Left ventricle myocardium inferior (tissue), 1 donor: ENCODE measurements around the gene IL25. TPM values are rescaled to one million over a fixed set of nuclear protein-coding genes. Genes with fewer than 3 reads are reported as not detected.
A peak's percentile ranks its signal among the peaks of the same experiment; 100 is the strongest.

ENCODE experiments used
- DNase-seq: peaks from one replicate; pipeline ENCODE4 v3.0.0-alpha.2; 2020
- H3K27ac ChIP-seq: fragments of 200-600 bp; replicated peaks from 2 replicates; pipeline ENCODE4 v1.8.0; 2021
- H3K27me3 ChIP-seq: fragments of 200-600 bp; 2 replicates; pipeline ENCODE4 v1.8.0; 2021; ENCODE audit warnings: low read depth
- H3K36me3 ChIP-seq: fragments of 200-600 bp; 2 replicates; pipeline ENCODE4 v1.8.0; 2021
- H3K4me1 ChIP-seq: fragments of 200-600 bp; 2 replicates; pipeline ENCODE4 v1.8.0; 2021
- H3K4me3 ChIP-seq: fragments of 200-600 bp; 2 replicates; pipeline ENCODE4 v1.8.0; 2021; ENCODE audit warnings: mild to moderate bottlenecking, moderate library complexity
- H3K9me3 ChIP-seq: fragments of 200-600 bp; replicated peaks from 2 replicates; pipeline ENCODE4 v1.8.0; 2021
- CTCF ChIP-seq: fragments of 200-600 bp; IDR thresholded peaks from 2 replicates; pipeline ENCODE4 v1.8.0; 2021; ENCODE audit warnings: antibody characterized with exemption, mild to moderate bottlenecking, borderline replicate concordance
- intact Hi-C: fragments of 100-400 bp; cut with micrococcal nuclease; formaldehyde crosslinking; loops from one replicate; pipeline ENCODE4 v1.11.0; 2022
- total RNA-seq: library from RNA; stranded (reverse); fragmentation: NEBNext Ultra II Directional; extraction: Animal tissue kit (Norgen Biotek cat#: 25700); gene quantifications from one replicate; pipeline ENCODE4 v1.2.1, GENCODE V29; 2021
- donor health status: DM: no; HTN: yes; CAD: no; lungs with severe emphysema.

Gene IL25
- total RNA-seq, 1 donor from 2014 or later: not detected

- Histone ChIP-seq H3K27ac (no peak overlapping the region), H3K36me3 (no peaks in the 10 kb centered on the region), H3K4me1 (peaks cover 30% of the 10 kb centered on the region), H3K9me3 (no peaks in the 10 kb centered on the region), H3K27me3 (peaks cover 15% of the 10 kb centered on the region), H3K4me3 (no peak overlapping the region)
- intact Hi-C loops: no loop called here
- TF ChIP-seq CTCF: no peak
- no peak for DNase-seq
Measured at GRCh38 chr14:23359722-23360447, 12.7 kb upstream of the IL25 start.

GRCh38 chr14:23360496-23360895 is 12.1 kb upstream of the IL25 start:
- no peaks in the 10 kb centered on the region for H3K36me3 ChIP-seq
- H3K9me3 ChIP-seq: no peaks in the 10 kb centered on the region
- no peak for DNase-seq
- H3K4me1 ChIP-seq: peaks cover 34% of the 10 kb centered on the region
- intact Hi-C loops: no loop called here
- peaks cover 21% of the 10 kb centered on the region for H3K27me3 ChIP-seq
- peak overlapping the region; percentile 5 for H3K27ac ChIP-seq
- peak; percentile 42 for TF ChIP-seq CTCF
- no peak overlapping the region for H3K4me3 ChIP-seq

- no peaks in the 10 kb centered on the region for H3K9me3 ChIP-seq
- DNase-seq: no peak
- intact Hi-C loops: no loop called here
- no peak overlapping the region for H3K27ac ChIP-seq
- peaks cover 41% of the 10 kb centered on the region for H3K4me1 ChIP-seq
- TF ChIP-seq CTCF: no peak
- no peak overlapping the region for H3K4me3 ChIP-seq
- peaks cover 27% of the 10 kb centered on the region for H3K27me3 ChIP-seq
- H3K36me3 ChIP-seq: no peaks in the 10 kb centered on the region
Measured at GRCh38 chr14:23361320-23361719, 11.3 kb upstream of the IL25 start.

GRCh38 chr14:23361763-23362162 is 10.8 kb upstream of the IL25 start:
- TF ChIP-seq CTCF: no peak
- Histone ChIP-seq H3K4me3 (no peak overlapping the region), H3K4me1 (peaks cover 45% of the 10 kb centered on the region), H3K27ac (peak overlapping the region; percentile 36), H3K27me3 (peaks cover 27% of the 10 kb centered on the region), H3K9me3 (no peaks in the 10 kb centered on the region), H3K36me3 (no peaks in the 10 kb centered on the region)
- intact Hi-C loops: no loop called here
- no peak for DNase-seq

GRCh38 chr14:23362200-23362599 is 10.4 kb upstream of the IL25 start:
- H3K9me3 ChIP-seq: no peaks in the 10 kb centered on the region
- no peak for DNase-seq
- peaks cover 27% of the 10 kb centered on the region for H3K27me3 ChIP-seq
- H3K4me3 ChIP-seq: no peak overlapping the region
- intact Hi-C loops: no loop called here
- H3K36me3 ChIP-seq: no peaks in the 10 kb centered on the region
- peaks cover 46% of the 10 kb centered on the region for H3K4me1 ChIP-seq
- no peak overlapping the region for H3K27ac ChIP-seq
- TF ChIP-seq CTCF: peak; percentile 15
